ENCODE data around the gene DLST. TPM values are rescaled to one million over a fixed set of nuclear protein-coding genes. Genes with fewer than 3 reads are reported as not detected.

The DLST gene
- total RNA-seq, 1 donor, result 62.6 TPM

DNA sequence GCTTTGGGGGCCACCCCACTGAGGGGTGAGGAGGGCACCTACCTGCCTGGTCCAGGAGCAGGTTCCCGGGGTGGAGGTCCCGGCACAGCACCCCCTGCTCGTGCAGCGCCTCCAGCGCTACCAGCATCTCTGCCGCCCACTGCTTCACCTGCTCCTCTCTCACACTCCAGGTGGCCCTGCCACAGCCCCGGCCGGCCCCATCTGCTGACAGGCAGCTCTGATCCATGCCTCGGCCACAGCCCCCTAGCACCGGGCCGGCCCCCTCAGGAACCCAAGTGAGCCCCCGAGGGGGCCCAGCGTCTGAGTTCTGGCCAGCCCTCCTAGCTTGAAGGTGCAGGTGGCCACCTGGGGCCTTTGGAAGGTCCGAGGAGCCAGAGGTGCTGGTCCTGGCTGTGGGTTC is 27.8 kb downstream of the DLST start:
- TF ChIP-seq, protein P1, sequence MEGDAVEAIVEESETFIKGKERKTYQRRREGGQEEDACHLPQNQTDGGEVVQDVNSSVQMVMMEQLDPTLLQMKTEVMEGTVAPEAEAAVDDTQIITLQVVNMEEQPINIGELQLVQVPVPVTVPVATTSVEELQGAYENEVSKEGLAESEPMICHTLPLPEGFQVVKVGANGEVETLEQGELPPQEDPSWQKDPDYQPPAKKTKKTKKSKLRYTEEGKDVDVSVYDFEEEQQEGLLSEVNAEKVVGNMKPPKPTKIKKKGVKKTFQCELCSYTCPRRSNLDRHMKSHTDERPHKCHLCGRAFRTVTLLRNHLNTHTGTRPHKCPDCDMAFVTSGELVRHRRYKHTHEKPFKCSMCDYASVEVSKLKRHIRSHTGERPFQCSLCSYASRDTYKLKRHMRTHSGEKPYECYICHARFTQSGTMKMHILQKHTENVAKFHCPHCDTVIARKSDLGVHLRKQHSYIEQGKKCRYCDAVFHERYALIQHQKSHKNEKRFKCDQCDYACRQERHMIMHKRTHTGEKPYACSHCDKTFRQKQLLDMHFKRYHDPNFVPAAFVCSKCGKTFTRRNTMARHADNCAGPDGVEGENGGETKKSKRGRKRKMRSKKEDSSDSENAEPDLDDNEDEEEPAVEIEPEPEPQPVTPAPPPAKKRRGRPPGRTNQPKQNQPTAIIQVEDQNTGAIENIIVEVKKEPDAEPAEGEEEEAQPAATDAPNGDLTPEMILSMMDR (IDR thresholded peaks at IDR 0.05; ENCODE audit: insufficient read depth, low read depth, low read length), result no peak
- no peak for DNase-seq (ENCODE audit: low read depth)
- H3K4me3 ChIP-seq (ENCODE audit: low read depth, low read length), result no peak overlapping the region

DNA sequence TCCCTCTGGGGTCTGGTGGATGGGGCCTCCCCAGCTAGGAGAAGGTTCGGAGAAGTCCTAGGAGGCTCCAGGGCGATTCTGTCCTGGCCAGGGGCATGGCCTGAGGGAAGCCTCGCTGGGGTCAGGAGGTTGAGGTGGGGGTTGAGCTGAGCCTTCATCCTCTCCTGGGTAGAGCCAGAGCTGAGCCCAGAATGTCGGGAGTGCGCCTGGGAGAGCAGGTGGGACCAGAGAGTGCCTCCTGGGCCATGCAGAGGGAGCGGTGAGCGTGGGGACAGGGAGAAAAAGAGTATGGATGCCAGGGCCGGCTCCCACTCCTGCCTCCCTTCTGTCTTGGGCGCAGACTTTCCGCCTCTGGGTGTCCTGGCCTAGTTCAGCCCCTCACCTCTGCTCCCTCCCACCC is 28.2 kb downstream of the DLST start:
- DNase-seq (ENCODE audit: low read depth), result no peak
- TF ChIP-seq, protein P1 (IDR thresholded peaks at IDR 0.05; ENCODE audit: insufficient read depth, low read depth, low read length), result no peak
- H3K4me3 ChIP-seq (ENCODE audit: low read depth, low read length), result no peak overlapping the region

DNA sequence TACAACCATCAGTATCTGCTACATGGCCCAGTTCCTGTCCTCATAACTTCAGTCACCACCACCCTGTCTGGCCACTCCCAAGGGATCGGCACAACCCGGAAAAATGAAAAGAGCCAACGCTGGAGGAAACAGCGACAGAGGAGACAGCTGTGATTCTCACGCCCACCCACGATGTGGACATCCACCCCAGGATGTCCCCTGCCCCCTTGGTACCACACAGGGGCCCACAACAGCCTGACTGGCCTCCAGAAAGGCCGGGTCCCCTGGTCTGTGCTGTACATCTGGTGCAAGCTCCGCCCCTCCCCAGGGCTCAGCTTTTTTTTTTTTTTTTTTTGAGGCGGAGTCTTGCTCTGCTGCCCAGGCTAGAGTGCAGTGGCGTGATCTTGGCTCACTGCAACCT is 28.8 kb downstream of the DLST start:
- no peak overlapping the region for H3K4me3 ChIP-seq (ENCODE audit: low read depth, low read length)
- no peak for DNase-seq (ENCODE audit: low read depth)
- TF ChIP-seq, protein P1 (IDR thresholded peaks at IDR 0.05; ENCODE audit: insufficient read depth, low read depth, low read length), result no peak

DNA sequence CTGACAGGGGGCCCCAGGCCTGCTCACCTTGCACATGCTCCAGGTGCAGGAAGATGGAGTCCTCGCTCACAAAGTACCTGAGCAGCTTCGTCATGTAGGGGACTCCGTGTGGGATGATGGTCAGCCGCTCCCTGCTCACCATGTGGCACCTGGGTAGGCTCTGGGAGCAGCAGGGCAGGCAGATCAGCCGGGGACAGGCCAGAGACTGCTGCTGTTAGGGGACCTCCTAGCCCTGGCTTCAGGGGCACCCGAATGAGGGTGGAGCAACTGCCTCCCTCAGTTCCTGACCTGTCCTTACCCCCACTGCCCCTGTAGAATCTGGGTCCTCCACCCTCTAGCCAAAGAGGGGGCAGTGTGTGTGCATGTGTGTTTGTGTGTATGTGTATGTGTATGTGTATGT is 29.5 kb downstream of the DLST start:
- no peak for DNase-seq (ENCODE audit: low read depth)
- TF ChIP-seq, protein P1 (IDR thresholded peaks at IDR 0.05; ENCODE audit: insufficient read depth, low read depth, low read length), result no peak
- no peak overlapping the region for H3K4me3 ChIP-seq (ENCODE audit: low read depth, low read length)

DNA sequence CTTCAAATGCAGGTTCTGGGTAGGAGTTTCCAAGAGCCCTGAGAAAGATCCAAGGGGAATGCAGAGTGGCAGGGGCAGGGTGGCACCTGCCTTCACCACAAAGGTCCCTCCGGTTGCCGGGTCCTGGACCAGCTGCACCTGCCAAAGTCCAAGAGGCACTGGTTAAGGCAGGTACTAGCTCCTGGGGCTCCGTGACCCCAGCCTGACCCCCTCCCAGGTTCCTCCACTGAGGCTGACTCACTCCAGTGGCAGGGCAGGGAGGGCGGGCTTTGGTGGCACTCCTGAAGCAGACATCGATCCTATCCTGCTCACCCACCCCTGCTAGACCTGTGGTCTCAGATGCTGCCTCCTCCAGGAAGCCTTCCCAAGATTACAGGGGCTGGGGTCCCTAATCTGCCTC is 30.0 kb downstream of the DLST start:
- TF ChIP-seq, protein P1 (IDR thresholded peaks at IDR 0.05; ENCODE audit: insufficient read depth, low read depth, low read length), result no peak
- H3K4me3 ChIP-seq (ENCODE audit: low read depth, low read length), result no peak overlapping the region
- no peak for DNase-seq (ENCODE audit: low read depth)

DNA sequence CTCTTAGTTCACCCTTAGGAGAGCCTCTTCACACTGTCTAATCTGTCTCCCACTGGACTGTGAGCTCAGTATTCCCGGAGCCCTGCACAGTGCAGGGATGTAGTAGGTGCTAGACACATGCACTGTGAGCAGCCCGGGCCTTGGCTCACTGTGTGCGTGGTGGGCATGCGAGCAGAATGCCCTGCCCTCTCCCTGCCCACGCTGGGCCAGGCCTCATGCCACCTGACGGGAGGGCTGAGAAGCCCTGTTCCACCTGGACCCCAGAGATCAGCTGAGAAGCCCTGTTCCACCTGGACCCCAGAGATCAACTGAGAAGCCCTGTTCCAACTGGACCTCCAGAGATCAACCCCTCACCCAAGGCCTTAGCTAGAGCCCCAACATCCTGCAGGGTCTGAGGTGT is 30.4 kb downstream of the DLST start:
- TF ChIP-seq, protein P1 (IDR thresholded peaks at IDR 0.05; ENCODE audit: insufficient read depth, low read depth, low read length), result no peak
- H3K4me3 ChIP-seq (ENCODE audit: low read depth, low read length), result no peak overlapping the region
- DNase-seq (ENCODE audit: low read depth), result no peak

DNA sequence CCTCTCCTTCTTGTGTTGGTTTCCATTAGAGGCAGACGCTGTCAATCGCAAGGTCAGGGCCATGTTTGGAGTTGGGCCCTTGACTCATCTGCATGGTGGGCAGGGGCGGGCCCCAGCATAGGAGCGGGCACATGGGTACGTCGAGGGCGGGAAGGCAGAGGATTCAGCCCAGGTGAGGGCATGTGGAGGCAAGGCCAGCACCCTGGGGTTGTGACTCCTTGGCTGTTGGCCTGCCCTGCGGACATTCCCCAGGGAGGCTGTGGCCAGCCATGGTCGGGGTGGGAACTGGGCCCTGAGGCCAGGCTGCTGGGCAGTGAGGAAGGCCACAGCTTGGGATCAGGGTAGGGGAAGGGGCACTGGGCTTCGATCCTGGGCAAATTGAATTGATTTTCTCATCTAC is 31.1 kb downstream of the DLST start:
- DNase-seq (ENCODE audit: low read depth), result no peak
- TF ChIP-seq, protein P1 (IDR thresholded peaks at IDR 0.05; ENCODE audit: insufficient read depth, low read depth, low read length), result no peak
- H3K4me3 ChIP-seq (ENCODE audit: low read depth, low read length), result no peak overlapping the region
